Measurements from ENCODE around the gene LIM2.

Gene LIM2

DNA sequence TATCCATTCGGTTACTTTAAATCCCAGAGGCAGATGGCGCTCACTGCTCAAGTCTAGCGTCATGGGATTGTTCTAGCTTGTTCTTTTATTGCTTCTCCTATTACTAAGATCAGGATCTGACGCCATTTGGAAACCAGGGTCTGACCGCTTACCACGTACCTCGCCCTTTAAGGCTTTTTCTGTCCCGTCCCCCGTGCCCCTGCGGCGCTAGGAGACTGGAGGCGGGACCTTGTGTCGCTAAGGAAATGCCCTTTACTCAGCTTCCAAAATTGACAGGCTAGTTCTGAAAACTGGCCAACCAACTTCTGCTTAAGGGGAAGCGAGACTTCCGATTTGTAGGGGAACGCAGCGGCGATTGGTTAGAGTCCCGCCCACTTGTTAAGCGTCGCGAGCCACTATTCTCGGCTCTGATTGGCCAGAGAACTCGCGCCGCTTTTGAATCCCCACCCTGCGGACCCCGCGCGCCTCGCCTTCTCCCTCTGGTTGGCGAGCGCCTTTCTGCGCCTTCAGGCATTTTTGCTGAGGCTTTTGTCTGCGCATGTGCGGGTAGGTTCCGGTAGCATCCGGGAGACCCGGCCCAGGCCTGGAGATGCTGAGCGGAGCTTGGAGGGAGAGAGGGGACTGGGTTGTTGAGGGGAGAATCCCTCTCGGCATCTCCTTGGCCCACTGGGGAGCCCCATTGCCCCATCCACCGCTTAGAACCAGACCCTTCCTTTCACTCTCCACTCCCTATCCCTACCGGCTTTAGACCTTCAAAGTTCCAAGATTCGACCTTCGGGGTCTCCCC lies 6.5 kb upstream of the LIM2 start:
- DNase-seq: peak; percentile 98

GRCh38 chr19:51392701-51393100 lies 4.9 kb upstream of the LIM2 start:
- no peak for DNase-seq

DNA sequence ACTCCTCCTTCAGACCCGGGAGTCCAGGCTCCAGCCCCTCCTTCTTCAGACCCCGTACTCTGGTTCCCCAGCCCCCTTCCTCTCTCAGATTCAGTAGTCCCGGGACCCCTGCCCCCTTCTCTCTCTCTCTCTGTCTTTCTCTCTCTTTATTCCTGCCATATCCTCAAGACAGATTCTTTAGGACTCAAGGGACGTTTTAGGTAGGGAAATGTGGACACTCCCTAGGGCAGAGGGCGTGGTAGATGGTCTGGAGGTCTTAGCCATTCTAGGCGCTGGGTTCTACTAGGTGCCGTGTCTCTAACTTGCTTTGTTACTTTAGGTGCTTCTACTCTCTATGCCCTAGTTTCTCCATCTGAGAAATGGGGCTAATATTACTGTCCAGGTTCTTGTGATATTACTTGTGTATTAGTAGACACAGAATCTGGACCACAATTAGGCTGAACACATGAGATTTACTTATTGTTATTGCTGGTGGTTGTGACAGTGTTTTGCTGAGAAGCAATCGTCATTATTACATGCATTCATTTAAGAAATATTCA lies 3.4 kb upstream of the LIM2 start:
- no peak for DNase-seq

DNA sequence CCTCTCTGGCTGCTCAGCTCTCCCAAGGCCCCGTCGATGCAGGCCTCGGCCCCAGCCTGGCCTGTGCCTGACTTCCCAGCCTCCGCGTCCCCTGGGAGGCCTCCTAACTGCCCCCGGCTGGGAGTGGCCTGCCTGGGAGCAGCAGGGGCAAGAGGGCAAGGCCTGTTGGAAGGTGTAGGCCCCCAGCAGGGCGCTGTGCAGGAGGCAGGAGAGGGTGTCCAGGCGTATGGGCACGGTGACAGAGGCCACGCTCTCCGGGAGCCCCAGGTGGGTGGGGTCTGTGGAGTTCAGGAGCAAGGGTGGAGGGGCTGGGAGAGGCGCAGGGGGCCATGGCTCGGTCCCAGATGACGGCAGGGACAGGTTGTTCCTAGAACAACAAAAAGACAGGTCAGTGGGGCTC lies 1.4 kb upstream of the LIM2 start:
- no peak for DNase-seq

GRCh38 chr19:51386882-51387520 lies 773 bp downstream of the LIM2 start:
- no peak for DNase-seq

- no peak for DNase-seq
Measured at GRCh38 chr19:51382004-51382403, 5.8 kb downstream of the LIM2 start.

DNA sequence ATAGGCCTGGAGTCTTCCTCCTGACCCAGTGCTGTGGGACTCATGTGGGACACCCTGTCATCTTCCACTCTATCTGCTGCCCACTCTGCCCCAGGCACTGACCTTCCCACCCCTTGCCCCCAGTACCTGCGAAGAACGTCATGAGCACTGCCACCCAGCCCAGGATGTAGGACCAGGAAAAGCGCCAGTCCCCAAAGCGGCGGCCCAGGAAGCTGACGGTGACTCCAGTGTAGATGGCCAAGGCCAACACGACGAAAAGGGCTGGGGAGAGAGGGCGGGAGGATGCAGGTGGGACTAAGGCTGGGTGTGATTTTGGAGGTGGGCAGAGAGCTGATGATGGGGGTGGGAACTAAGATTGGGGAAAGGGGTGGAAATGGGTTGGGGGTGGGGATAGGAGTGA lies 7.4 kb downstream of the LIM2 start:
- no peak for DNase-seq

DNA sequence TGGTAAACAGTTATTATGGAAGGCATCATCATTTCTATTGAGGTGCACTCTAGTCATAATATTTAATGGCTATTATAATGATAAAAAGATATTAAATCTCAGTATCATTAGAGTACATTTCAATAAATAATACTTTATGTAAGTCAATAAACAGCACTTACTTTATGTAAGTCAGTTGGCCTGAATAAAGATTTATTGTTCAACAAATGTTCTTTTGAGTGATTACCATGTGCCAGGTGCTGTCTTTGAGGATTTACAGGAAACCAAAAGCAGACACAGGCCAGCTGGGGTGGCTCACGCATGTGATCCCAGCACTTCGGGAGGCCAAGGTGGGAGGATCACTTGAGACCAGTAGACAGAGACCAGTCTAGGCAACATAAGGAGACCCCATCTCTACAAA lies 10.4 kb downstream of the LIM2 start:
- no peak for DNase-seq

DNA sequence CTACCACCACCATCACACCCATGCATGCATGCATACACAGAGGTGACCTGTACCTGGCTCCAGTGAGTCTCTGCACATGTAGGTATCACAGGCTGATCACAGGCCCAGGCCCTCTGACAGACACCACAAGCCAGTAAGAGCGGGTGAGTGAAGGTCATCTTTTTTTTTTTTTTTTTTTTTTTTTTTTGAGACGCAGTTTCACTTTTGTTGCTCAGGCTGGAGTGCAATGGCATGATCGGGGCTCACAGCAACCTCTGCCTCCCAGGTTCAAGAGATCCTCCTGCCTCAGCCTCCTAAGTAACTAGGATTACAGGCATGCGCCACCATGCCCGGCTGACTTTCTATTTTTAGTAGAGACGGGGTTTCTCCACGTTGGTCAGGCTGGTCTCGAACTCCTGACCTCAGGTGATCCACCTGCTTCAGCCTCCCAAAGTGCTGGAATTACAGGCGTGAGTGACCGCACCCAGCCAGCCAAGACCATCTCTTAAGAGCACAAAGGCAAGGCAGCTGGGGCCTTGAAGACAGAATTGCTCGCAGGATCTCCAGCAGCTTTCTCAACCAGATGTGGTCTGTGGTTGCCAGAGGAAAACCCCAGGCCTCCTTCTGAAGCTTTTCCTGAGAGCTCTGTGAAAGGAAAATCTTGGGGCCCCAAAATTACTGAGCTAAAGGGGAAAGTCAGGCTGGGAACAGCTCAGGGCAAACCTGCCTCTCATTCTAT lies 12.1 kb downstream of the LIM2 start:
- DNase-seq: no peak

DNA sequence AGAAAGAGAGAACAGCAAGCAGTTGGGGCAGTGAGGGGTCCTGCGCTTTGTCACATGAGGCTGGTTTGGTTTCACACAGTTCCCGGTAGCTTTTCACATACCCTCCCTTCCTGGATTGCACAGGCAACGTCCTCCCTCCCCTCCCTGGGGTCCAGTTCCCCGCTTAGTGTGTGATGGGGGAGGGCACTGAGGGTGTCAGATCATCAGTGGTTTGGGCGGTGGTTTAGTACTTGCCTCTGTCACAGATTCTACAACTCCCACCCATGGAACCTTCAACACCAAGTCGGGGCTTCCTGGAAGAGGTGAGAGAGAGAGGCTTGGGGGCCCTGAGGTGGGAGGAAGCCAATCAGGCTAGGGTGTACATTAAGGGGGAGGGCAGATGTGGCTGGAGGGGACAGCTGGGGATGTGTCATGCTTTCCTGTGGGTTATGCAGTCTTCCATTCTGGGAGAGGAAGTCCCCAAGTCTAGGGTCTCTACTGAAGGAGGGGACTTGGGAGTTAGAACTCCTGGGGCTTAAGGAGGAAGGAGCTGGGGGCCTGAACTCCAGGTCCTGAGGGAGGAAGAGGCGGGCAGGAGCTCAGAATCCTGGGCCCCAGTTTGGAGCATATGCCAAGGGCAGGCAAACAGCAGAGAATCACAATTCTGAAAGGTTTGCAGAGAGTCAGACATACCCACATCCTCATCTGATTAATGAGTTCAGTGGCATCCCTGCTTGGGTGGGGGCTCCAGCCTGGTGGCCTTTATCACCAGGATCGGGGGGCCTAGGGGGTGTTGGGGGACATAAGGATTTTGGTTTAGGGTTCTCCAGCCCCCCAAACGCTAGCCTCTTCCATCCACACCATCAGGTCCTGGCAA lies 14.9 kb downstream of the LIM2 start, which contains the start of gene NKG7:
Gene NKG7, minus strand, starts transcription at position 6 of the 856 bp plus-strand sequence. CDS start 119 bp downstream, outside the sequence.
- DNase-seq: no peak

- DNase-seq: no peak
Measured at GRCh38 chr19:51372021-51372648, 15.6 kb downstream of the LIM2 start.

- no peak for DNase-seq
Measured at GRCh38 chr19:51371186-51371690, 16.5 kb downstream of the LIM2 start.

GRCh38 chr19:51370230-51370629 lies 17.5 kb downstream of the LIM2 start:
- DNase-seq: no peak

- DNase-seq: no peak
Measured at GRCh38 chr19:51368366-51369282, 19.1 kb downstream of the LIM2 start, which contains the start of gene CLDND2. CLDND2 (minus strand) TSS chr19:51369003; CDS start chr19:51368577, 426 bp downstream.

DNA sequence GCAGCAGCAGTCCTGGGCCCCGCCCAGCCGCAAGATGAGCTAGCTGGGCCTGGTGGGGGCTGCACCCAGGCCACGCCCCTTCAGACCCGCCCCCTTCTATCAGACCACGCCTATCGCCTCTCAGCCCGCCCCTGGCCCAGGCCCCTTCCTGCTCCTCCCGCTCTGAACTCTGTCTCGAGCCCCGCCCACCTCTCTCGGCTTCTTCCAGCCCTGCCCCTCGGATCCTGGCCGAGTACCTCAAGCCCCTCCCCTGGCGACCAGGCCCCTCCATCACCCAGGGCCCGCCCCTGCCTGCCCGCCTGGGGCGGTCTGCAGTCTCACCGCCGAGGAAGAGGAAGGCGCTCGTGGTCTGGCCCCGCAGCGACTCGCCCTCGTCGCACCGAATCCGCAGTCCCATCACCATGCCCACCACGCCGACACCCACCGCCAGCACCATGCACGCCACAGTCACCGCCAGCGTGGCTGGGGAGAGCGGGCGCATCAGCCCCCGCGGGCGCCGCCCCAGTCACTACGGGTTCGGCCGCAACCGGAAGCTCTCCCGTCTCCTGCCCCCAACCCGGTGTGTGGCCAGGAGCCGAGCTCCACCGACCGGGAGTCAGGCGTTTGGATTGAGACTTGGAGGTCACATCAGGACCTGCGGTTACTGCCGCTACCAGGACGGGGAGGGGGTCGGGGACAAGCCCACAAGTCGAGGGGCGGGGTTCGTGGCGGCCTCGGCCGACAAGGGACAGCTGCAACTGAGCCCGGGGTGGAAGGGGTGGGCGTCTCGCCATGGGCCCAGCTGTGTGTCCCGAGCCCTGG lies 20.0 kb downstream of the LIM2 start:
- DNase-seq: peak; percentile 98

- DNase-seq: no peak
Measured at GRCh38 chr19:51367255-51367564, 20.6 kb downstream of the LIM2 start.

DNA sequence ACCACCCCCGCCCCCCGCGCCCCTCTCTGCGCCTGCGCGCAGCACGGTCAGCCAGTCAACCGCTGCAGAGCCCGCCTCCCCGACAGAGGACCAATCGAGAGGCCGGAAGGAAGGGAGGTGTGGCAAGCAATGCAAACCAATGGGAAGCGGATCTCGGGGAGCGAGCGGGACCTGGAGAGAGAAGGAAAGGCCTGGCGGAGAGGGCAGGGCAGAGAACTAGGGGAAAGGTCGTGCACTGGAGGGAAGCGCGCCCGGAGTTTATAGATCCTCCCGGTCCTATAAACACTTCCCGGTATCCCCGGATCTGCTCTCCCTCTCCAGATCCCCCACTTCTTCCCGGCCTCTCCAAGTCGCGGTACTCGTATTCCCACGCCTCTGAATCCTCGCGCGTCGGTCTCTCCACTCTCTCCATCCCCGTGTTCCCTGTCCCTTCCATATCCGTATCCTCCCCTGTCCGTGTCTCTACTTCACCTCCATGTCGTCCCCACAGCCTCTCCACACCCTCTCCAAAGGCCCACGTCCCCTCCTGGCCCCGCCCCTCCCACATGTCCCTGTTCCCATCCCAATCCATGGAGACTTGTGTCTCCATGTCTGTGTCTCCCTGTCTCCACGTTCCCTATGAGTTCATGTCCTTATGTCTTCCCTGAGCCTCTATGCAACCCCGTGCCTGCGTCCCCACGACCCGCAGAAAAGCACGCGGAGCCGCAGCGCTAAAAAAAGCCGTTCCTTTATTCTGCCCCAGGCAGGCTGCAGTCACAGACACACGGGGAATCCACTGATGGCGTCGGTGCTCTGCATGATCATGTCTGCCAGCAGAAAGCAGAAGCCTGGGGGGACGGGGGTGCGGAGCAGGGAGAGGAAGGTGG lies 21.2 kb downstream of the LIM2 start:
- DNase-seq: peak; percentile 97

DNA sequence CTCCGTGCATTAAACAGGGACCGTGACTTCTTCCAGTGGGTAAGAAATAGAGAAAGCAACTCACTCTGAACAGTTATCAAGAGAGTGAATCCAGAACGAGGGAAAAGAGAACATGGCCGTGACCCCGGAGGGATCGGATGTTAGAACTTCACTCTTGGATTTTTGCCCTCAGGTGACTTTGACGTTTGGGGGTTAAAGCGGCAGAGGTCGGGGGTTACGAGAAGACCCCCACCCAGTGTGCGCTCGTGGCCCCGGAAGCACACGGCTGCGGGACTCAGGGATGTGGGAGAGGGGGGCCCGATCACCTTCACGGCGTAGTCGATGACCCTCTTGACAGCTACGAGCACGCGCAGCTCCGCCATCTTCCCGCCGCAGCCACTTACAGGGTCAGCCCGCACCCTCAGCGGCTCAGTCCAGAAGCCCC lies 21.8 kb downstream of the LIM2 start, which contains the start of gene ETFB:
Gene ETFB, minus strand, starts transcription at position 424 of the 424 bp plus-strand sequence. Its CDS starts 62 bp downstream, at position 362.
- DNase-seq: no peak
